Measurements from ENCODE around the gene MEGF11. TPM values are rescaled to one million over a fixed set of nuclear protein-coding genes. Genes with fewer than 3 reads are reported as not detected.

Gene MEGF11
- total RNA-seq, 1 donor from 2014 or later = not detected

DNA sequence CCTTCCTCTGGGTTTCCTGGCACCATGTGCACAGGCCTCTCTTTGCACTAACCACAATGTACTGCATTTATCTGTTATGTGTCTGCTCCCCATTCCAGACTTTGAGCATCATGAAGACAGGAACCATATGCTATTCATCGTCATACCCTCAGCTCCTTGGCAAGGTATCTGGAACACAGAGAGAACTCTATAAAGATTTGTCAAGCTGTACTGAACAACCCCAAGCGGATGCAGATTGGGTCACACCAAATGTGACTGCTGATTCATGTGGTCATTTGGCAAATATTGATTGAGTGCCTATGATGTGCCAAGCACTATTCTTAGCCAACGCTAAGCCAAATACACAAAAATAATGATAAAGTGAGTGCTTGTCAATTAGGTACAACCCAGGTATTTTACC is 7.5 kb upstream of the MEGF11 start:
- Mint-ChIP-seq H3K4me3 (ENCODE audit: unreplicated experiment) (no peak overlapping the region), H3K36me3 (ENCODE audit: low read depth) (peaks cover 2% of the 10 kb centered on the region), H3K9me3 (ENCODE audit: low read depth) (peaks cover 5% of the 10 kb centered on the region), H3K27me3 (ENCODE audit: low read depth) (peaks cover 40% of the 10 kb centered on the region), H3K4me1 (ENCODE audit: low read depth) (no peaks in the 10 kb centered on the region), H3K27ac (ENCODE audit: unreplicated experiment) (no peak overlapping the region)
- no peak for DNase-seq (ENCODE audit: low spot score)
- TF ChIP-seq, protein P1, sequence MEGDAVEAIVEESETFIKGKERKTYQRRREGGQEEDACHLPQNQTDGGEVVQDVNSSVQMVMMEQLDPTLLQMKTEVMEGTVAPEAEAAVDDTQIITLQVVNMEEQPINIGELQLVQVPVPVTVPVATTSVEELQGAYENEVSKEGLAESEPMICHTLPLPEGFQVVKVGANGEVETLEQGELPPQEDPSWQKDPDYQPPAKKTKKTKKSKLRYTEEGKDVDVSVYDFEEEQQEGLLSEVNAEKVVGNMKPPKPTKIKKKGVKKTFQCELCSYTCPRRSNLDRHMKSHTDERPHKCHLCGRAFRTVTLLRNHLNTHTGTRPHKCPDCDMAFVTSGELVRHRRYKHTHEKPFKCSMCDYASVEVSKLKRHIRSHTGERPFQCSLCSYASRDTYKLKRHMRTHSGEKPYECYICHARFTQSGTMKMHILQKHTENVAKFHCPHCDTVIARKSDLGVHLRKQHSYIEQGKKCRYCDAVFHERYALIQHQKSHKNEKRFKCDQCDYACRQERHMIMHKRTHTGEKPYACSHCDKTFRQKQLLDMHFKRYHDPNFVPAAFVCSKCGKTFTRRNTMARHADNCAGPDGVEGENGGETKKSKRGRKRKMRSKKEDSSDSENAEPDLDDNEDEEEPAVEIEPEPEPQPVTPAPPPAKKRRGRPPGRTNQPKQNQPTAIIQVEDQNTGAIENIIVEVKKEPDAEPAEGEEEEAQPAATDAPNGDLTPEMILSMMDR (IDR thresholded peaks at IDR 0.05) = no peak

DNA sequence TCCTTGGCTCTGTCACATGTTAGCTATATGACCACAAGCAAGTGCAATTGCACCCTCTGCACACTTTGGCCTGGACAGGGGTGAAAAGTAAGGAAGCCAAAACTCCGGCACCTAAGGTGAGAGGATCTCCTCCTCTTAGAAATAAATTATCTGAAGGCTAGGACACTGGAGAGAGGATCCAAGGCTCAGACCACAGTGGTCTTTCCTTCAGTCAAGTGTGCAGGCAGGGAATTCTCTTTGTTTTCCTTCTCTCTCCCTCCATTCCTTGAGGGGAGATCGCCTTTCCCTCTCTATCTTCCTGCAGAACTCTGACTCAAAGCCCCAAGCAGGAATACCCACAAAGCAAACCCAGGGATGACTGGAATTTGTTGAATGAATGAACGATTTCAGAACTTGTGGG is 3.1 kb upstream of the MEGF11 start:
- H3K27me3 Mint-ChIP-seq (ENCODE audit: low read depth) = peaks cover 52% of the 10 kb centered on the region
- no peak overlapping the region for H3K4me3 Mint-ChIP-seq (ENCODE audit: unreplicated experiment)
- no peaks in the 10 kb centered on the region for H3K9me3 Mint-ChIP-seq (ENCODE audit: low read depth)

DNA sequence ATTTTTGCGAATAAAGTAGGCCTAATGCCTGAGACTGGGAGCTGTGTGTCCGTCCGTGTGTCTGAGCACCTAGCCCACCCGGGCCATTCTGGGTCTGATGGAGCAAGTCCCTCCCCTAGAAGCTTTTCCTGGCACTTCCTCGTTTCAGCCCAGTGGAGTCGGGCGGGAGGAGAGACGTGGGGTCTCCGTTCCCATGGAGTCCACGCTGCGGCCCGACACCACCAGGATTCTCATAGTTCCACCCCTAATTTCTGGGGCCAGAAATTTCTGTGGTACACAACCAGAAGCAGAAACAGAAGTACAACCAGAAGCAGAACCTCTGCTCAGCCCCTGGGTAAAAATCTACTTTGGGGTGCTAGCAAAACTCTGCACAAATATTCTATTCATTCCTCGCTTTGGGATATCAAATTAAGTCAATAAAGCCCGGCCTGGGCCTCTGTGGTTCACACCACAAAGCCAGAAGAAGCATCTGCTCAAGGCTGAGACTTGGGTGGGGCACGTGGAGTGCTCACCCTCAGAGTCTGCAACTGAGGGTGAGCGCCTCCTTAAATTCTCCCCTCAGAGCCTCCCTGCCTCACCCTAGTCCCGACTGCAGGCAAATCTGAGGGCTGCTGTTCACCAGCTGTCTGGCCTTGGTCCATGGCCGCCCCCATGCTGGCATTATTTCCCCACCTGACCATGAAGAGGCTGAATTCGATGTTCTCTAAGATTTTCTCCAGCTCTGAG is 1.6 kb upstream of the MEGF11 start:
- no peaks in the 10 kb centered on the region for H3K9me3 Mint-ChIP-seq (ENCODE audit: low read depth)
- H3K27me3 Mint-ChIP-seq (ENCODE audit: low read depth) = peaks cover 58% of the 10 kb centered on the region
- no peak for DNase-seq (ENCODE audit: low spot score)
- peaks cover 9% of the 10 kb centered on the region for H3K4me1 Mint-ChIP-seq (ENCODE audit: low read depth)
- no peaks in the 10 kb centered on the region for H3K36me3 Mint-ChIP-seq (ENCODE audit: low read depth)
- H3K4me3 Mint-ChIP-seq (ENCODE audit: unreplicated experiment) = no peak overlapping the region
- no peak overlapping the region for H3K27ac Mint-ChIP-seq (ENCODE audit: unreplicated experiment)
- TF ChIP-seq, protein P1 (IDR thresholded peaks at IDR 0.05) = no peak

More for the DNA sequence above, 3.1 kb upstream of the MEGF11 start:
- DNase-seq (ENCODE audit: low spot score) = no peak
- Mint-ChIP-seq H3K36me3 (ENCODE audit: low read depth) (no peaks in the 10 kb centered on the region), H3K27ac (ENCODE audit: unreplicated experiment) (no peak overlapping the region), H3K4me1 (ENCODE audit: low read depth) (peaks cover 9% of the 10 kb centered on the region)
- TF ChIP-seq, protein P1 (IDR thresholded peaks at IDR 0.05) = no peak

GRCh38 chr15:66254089-66254950 is 770 bp upstream of the MEGF11 start:
- H3K9me3 Mint-ChIP-seq (ENCODE audit: low read depth) = no peaks in the 10 kb centered on the region
- peaks cover 64% of the 10 kb centered on the region for H3K27me3 Mint-ChIP-seq (ENCODE audit: low read depth)
- H3K4me1 Mint-ChIP-seq (ENCODE audit: low read depth) = peaks cover 9% of the 10 kb centered on the region
- no peak overlapping the region for H3K27ac Mint-ChIP-seq (ENCODE audit: unreplicated experiment)
- H3K4me3 Mint-ChIP-seq (ENCODE audit: unreplicated experiment) = peak overlapping the region; percentile 81
- H3K36me3 Mint-ChIP-seq (ENCODE audit: low read depth) = peaks cover 1% of the 10 kb centered on the region
- DNase-seq (ENCODE audit: low spot score) = no peak
- TF ChIP-seq, protein P1 (IDR thresholded peaks at IDR 0.05) = no peak

DNA sequence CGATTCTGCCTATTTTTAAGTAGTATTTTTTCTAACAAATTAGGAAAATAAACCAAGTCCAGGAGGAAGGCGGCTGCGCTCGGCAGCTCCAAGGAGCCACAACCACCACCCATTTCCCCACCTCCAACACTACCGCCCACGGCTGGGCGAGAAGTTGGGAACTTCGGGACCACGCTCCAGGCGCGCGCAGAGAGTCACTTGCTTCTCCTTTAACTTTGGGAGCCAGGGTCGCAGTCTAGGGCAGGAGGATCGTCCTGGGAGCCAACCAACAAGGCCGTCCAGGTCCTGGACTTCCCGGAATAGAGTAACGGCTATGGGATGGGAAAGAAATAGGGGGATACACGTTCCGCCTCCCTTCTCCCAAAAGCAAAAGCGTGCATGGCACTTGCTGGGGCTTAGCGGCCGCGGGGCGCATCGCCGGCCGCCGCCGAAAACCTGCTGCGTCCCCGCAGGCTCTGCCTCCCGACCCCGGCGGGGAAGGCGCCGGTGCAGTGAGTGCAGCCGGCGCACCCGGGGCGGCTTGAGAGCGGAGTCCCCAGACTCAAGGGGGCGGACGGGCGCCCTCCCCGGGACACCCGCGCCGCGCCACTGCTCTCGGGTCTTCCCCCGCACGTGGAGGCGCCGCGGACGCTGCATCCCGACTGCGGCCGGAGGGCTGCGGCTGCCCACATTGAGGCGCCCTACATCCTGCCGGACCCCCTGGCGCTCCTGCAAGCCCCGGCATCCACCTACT is 699 bp downstream of the MEGF11 start:
- Mint-ChIP-seq H3K27ac (ENCODE audit: unreplicated experiment) (no peak overlapping the region), H3K9me3 (ENCODE audit: low read depth) (no peaks in the 10 kb centered on the region), H3K4me3 (ENCODE audit: unreplicated experiment) (peak overlapping the region; percentile 70), H3K36me3 (ENCODE audit: low read depth) (peaks cover 1% of the 10 kb centered on the region), H3K27me3 (ENCODE audit: low read depth) (peaks cover 62% of the 10 kb centered on the region), H3K4me1 (ENCODE audit: low read depth) (peaks cover 9% of the 10 kb centered on the region)
- DNase-seq (ENCODE audit: low spot score) = no peak
- TF ChIP-seq, protein P1 (IDR thresholded peaks at IDR 0.05) = peak; percentile 54
